WTC11 (cell line): ENCODE measurements around the gene VPS4B. TPM values are rescaled to one million over a fixed set of nuclear protein-coding genes. Genes with fewer than 3 reads are reported as not detected.

Experiments
- ATAC-seq: fragments of 200-7000 bp; cut with Tn5 transposase; 2 replicates; pipeline ENCODE4 v1.10.0; 2021; ENCODE audit warnings: mild to moderate bottlenecking, moderate library complexity
- CTCF ChIA-PET: fragments of 300-600 bp; sonication (Branson Sonifier 250); formaldehyde crosslinking; loops from one replicate; lab custom pipeline; 2021; ENCODE audit warnings: antibody characterized with exemption; lab: Charles Lee
- POLR2A ChIA-PET: fragments of 350-600 bp; sonication (Branson Sonifier 250); formaldehyde crosslinking; loops from one replicate; lab custom pipeline; 2021; ENCODE audit warnings: antibody characterized with exemption; lab: Charles Lee
- DNase-seq: peaks from one replicate; pipeline ENCODE4 v3.0.0; 2021; ENCODE audit warnings: low spot score
- H3K27ac Mint-ChIP-seq: 2 replicates; pipeline ENCODE4 v1.8.0; 2021; ENCODE audit warnings: mixed read lengths
- H3K27me3 Mint-ChIP-seq: 2 replicates; pipeline ENCODE4 v1.8.0; 2021; ENCODE audit warnings: low read depth, mild to moderate bottlenecking, moderate library complexity, mixed read lengths
- H3K36me3 Mint-ChIP-seq: 2 replicates; pipeline ENCODE4 v1.8.0; 2021; ENCODE audit warnings: mixed read lengths
- H3K4me1 Mint-ChIP-seq: 2 replicates; pipeline ENCODE4 v1.8.0; 2022; ENCODE audit warnings: mixed read lengths
- H3K4me3 Mint-ChIP-seq: 2 replicates; pipeline ENCODE4 v1.8.0; 2021; ENCODE audit warnings: mild to moderate bottlenecking, moderate library complexity, mixed read lengths
- H3K9me3 Mint-ChIP-seq: 2 replicates; pipeline ENCODE4 v1.8.0; 2021; ENCODE audit warnings: mixed read lengths
- CREM ChIP-seq: sonication (generic); formaldehyde crosslinking; IDR thresholded peaks from 2 replicates; pipeline ENCODE4 v1.8.1; 2022; ENCODE audit warnings: mild to moderate bottlenecking, missing genetic modification reagents, moderate library complexity
- ESRRA ChIP-seq: sonication (generic); formaldehyde crosslinking; IDR thresholded peaks from 2 replicates; pipeline ENCODE4 v1.8.1; 2022; ENCODE audit warnings: mild to moderate bottlenecking, missing genetic modification reagents, borderline replicate concordance
- FOXP1 ChIP-seq: sonication (generic); formaldehyde crosslinking; IDR thresholded peaks from 2 replicates; pipeline ENCODE4 v1.8.0; 2022; ENCODE audit warnings: missing genetic modification reagents, mild to moderate bottlenecking, moderate library complexity, borderline replicate concordance
- GTF2I ChIP-seq: fragments of 250-450 bp; sonication (Bioruptor Pico); conservative IDR thresholded peaks from 2 replicates; pipeline ENCODE4 v1.4.0; 2021; ENCODE audit warnings: mild to moderate bottlenecking
- KAT7 ChIP-seq: sonication (generic); formaldehyde crosslinking; IDR thresholded peaks from 2 replicates; pipeline ENCODE4 v1.8.1; 2023; ENCODE audit warnings: missing genetic modification reagents, mild to moderate bottlenecking, borderline replicate concordance
- NFATC4 ChIP-seq: fragments of 250-450 bp; sonication (Bioruptor Pico); IDR thresholded peaks from 2 replicates; pipeline ENCODE4 v1.9.0; 2021; ENCODE audit warnings: mild to moderate bottlenecking
- NFE2L1 ChIP-seq: sonication (generic); formaldehyde crosslinking; IDR thresholded peaks from 2 replicates; pipeline ENCODE4 v1.8.1; 2023; ENCODE audit warnings: missing genetic modification reagents
- NR1H2 ChIP-seq: sonication (generic); formaldehyde crosslinking; IDR thresholded peaks from 2 replicates; pipeline ENCODE4 v1.9.0; 2021; ENCODE audit warnings: mild to moderate bottlenecking, moderate library complexity, missing genetic modification reagents
- SMAD3 ChIP-seq: sonication (generic); formaldehyde crosslinking; IDR thresholded peaks from 2 replicates; pipeline ENCODE4 v1.8.0; 2022; ENCODE audit warnings: missing genetic modification reagents, mild to moderate bottlenecking, borderline replicate concordance
- SMAD4 ChIP-seq: sonication (generic); formaldehyde crosslinking; IDR thresholded peaks from 2 replicates; pipeline ENCODE4 v1.8.0; 2022; ENCODE audit warnings: mild to moderate bottlenecking, missing genetic modification reagents
- TCF7 ChIP-seq: sonication (generic); formaldehyde crosslinking; IDR thresholded peaks from 2 replicates; pipeline ENCODE4 v1.8.0; 2022; ENCODE audit warnings: mild to moderate bottlenecking, low read depth, missing genetic modification reagents, moderate library complexity
- TEAD1 ChIP-seq: sonication (generic); formaldehyde crosslinking; IDR thresholded peaks from 2 replicates; pipeline ENCODE4 v1.8.0; 2022; ENCODE audit warnings: mild to moderate bottlenecking, missing genetic modification reagents
- ZNF263 ChIP-seq: sonication (generic); formaldehyde crosslinking; IDR thresholded peaks from 2 replicates; pipeline ENCODE4 v1.8.1; 2022; ENCODE audit warnings: low read depth, mild to moderate bottlenecking, moderate library complexity, missing genetic modification reagents
- ZNF317 ChIP-seq: sonication (generic); formaldehyde crosslinking; IDR thresholded peaks from 2 replicates; pipeline ENCODE4 v1.8.1; 2023; ENCODE audit warnings: low read depth, mild to moderate bottlenecking, moderate library complexity, missing genetic modification reagents, borderline replicate concordance
- total RNA-seq: library from RNA; stranded (reverse); gene quantifications from 3 replicates; pipeline ENCODE4 v1.2.3, GENCODE V29; 2021
- TF ChIP-seq, protein P1 (sequence below): sonication (generic); formaldehyde crosslinking; IDR thresholded peaks from 2 replicates; pipeline ENCODE4 v1.8.1; 2022; ENCODE audit warnings: low read depth, mild to moderate bottlenecking, moderate library complexity, missing genetic modification reagents, borderline replicate concordance
- TF ChIP-seq, protein P2 (sequence below): sonication (generic); formaldehyde crosslinking; IDR thresholded peaks from 2 replicates; pipeline ENCODE4 v1.8.1; 2023; ENCODE audit warnings: mild to moderate bottlenecking, moderate library complexity, missing genetic modification reagents
- TF ChIP-seq, protein P3 (sequence below): fragments of 250-450 bp; sonication (Bioruptor Pico); IDR thresholded peaks from 2 replicates; pipeline ENCODE4 v1.9.0; 2021; ENCODE audit warnings: mild to moderate bottlenecking, borderline replicate concordance
- TF ChIP-seq, protein P4 (sequence below): sonication (generic); formaldehyde crosslinking; IDR thresholded peaks from 2 replicates; pipeline ENCODE4 v1.8.1; 2022; ENCODE audit warnings: low read depth, missing genetic modification reagents, borderline replicate concordance
- TF ChIP-seq, protein P5 (sequence below): sonication (generic); formaldehyde crosslinking; IDR thresholded peaks from 2 replicates; pipeline ENCODE4 v1.8.0; 2023; ENCODE audit warnings: missing genetic modification reagents, mild to moderate bottlenecking, borderline replicate concordance

Gene VPS4B
- total RNA-seq, 1 experiment from 2014 or later: 37.8 TPM

DNA sequence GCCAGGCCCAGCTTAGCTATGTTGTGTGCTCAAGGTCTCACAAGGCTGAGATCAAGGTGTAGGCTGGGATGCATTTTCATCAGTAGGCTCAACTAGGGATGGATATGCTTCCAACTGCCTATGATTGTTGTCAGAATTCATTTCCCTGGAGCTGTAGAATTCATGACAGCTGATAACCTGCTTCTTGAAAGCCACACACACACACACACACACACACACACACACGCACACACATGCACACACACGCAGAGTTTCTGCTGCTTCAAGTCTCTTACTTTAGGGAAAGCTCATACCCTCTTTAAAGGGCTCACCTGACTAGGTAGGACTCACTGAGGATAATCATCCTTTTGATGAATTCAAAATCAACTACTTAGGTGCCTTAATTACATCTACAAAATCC is 8.2 kb upstream of the VPS4B start:
- TF ChIP-seq, protein P1, sequence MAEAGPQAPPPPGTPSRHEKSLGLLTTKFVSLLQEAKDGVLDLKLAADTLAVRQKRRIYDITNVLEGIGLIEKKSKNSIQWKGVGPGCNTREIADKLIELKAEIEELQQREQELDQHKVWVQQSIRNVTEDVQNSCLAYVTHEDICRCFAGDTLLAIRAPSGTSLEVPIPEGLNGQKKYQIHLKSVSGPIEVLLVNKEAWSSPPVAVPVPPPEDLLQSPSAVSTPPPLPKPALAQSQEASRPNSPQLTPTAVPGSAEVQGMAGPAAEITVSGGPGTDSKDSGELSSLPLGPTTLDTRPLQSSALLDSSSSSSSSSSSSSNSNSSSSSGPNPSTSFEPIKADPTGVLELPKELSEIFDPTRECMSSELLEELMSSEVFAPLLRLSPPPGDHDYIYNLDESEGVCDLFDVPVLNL (CRISPR knock-in tag): no peak
- TF ChIP-seq CREM (CRISPR knock-in tag) (no peak), TCF7 (CRISPR knock-in tag) (no peak), NFATC4 (CRISPR knock-in tag) (no peak), GTF2I (CRISPR knock-in tag) (no peak), SMAD4 (CRISPR knock-in tag) (no peak), ZNF317 (no peak), KAT7 (no peak), SMAD3 (CRISPR knock-in tag) (no peak), NR1H2 (CRISPR knock-in tag) (no peak), ZNF263 (CRISPR knock-in tag) (no peak), NFE2L1 (CRISPR knock-in tag) (no peak), ESRRA (CRISPR knock-in tag) (no peak), FOXP1 (CRISPR knock-in tag) (no peak), TEAD1 (CRISPR knock-in tag) (no peak)
- TF ChIP-seq, protein P2, sequence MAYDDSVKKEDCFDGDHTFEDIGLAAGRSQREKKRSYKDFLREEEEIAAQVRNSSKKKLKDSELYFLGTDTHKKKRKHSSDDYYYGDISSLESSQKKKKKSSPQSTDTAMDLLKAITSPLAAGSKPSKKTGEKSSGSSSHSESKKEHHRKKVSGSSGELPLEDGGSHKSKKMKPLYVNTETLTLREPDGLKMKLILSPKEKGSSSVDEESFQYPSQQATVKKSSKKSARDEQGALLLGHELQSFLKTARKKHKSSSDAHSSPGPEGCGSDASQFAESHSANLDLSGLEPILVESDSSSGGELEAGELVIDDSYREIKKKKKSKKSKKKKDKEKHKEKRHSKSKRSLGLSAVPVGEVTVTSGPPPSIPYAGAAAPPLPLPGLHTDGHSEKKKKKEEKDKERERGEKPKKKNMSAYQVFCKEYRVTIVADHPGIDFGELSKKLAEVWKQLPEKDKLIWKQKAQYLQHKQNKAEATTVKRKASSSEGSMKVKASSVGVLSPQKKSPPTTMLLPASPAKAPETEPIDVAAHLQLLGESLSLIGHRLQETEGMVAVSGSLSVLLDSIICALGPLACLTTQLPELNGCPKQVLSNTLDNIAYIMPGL: no peak
- TF ChIP-seq, protein P3, sequence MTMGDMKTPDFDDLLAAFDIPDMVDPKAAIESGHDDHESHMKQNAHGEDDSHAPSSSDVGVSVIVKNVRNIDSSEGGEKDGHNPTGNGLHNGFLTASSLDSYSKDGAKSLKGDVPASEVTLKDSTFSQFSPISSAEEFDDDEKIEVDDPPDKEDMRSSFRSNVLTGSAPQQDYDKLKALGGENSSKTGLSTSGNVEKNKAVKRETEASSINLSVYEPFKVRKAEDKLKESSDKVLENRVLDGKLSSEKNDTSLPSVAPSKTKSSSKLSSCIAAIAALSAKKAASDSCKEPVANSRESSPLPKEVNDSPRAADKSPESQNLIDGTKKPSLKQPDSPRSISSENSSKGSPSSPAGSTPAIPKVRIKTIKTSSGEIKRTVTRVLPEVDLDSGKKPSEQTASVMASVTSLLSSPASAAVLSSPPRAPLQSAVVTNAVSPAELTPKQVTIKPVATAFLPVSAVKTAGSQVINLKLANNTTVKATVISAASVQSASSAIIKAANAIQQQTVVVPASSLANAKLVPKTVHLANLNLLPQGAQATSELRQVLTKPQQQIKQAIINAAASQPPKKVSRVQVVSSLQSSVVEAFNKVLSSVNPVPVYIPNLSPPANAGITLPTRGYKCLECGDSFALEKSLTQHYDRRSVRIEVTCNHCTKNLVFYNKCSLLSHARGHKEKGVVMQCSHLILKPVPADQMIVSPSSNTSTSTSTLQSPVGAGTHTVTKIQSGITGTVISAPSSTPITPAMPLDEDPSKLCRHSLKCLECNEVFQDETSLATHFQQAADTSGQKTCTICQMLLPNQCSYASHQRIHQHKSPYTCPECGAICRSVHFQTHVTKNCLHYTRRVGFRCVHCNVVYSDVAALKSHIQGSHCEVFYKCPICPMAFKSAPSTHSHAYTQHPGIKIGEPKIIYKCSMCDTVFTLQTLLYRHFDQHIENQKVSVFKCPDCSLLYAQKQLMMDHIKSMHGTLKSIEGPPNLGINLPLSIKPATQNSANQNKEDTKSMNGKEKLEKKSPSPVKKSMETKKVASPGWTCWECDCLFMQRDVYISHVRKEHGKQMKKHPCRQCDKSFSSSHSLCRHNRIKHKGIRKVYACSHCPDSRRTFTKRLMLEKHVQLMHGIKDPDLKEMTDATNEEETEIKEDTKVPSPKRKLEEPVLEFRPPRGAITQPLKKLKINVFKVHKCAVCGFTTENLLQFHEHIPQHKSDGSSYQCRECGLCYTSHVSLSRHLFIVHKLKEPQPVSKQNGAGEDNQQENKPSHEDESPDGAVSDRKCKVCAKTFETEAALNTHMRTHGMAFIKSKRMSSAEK (CRISPR knock-in tag): no peak
- TF ChIP-seq, protein P4, sequence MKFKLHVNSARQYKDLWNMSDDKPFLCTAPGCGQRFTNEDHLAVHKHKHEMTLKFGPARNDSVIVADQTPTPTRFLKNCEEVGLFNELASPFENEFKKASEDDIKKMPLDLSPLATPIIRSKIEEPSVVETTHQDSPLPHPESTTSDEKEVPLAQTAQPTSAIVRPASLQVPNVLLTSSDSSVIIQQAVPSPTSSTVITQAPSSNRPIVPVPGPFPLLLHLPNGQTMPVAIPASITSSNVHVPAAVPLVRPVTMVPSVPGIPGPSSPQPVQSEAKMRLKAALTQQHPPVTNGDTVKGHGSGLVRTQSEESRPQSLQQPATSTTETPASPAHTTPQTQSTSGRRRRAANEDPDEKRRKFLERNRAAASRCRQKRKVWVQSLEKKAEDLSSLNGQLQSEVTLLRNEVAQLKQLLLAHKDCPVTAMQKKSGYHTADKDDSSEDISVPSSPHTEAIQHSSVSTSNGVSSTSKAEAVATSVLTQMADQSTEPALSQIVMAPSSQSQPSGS: no peak
- TF ChIP-seq, protein P5, sequence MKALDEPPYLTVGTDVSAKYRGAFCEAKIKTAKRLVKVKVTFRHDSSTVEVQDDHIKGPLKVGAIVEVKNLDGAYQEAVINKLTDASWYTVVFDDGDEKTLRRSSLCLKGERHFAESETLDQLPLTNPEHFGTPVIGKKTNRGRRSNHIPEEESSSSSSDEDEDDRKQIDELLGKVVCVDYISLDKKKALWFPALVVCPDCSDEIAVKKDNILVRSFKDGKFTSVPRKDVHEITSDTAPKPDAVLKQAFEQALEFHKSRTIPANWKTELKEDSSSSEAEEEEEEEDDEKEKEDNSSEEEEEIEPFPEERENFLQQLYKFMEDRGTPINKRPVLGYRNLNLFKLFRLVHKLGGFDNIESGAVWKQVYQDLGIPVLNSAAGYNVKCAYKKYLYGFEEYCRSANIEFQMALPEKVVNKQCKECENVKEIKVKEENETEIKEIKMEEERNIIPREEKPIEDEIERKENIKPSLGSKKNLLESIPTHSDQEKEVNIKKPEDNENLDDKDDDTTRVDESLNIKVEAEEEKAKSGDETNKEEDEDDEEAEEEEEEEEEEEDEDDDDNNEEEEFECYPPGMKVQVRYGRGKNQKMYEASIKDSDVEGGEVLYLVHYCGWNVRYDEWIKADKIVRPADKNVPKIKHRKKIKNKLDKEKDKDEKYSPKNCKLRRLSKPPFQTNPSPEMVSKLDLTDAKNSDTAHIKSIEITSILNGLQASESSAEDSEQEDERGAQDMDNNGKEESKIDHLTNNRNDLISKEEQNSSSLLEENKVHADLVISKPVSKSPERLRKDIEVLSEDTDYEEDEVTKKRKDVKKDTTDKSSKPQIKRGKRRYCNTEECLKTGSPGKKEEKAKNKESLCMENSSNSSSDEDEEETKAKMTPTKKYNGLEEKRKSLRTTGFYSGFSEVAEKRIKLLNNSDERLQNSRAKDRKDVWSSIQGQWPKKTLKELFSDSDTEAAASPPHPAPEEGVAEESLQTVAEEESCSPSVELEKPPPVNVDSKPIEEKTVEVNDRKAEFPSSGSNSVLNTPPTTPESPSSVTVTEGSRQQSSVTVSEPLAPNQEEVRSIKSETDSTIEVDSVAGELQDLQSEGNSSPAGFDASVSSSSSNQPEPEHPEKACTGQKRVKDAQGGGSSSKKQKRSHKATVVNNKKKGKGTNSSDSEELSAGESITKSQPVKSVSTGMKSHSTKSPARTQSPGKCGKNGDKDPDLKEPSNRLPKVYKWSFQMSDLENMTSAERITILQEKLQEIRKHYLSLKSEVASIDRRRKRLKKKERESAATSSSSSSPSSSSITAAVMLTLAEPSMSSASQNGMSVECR (CRISPR knock-in tag): no peak
- Mint-ChIP-seq H3K4me1 (peaks cover 7% of the 10 kb centered on the region), H3K9me3 (no peaks in the 10 kb centered on the region), H3K4me3 (no peak overlapping the region), H3K36me3 (no peaks in the 10 kb centered on the region), H3K27ac (no peak overlapping the region), H3K27me3 (no peaks in the 10 kb centered on the region; the same call in 1 of the 2 replicates)
- DNase-seq (no peak), ATAC-seq (no peak)
- ChIA-PET POLR2A (no interaction called here), CTCF (interaction anchor here (1.0 kb wide), 1 partner anchor 9 kb away, joined by 3 read pairs; no protein-coding TSS in a partner anchor)
